HG03439 (cell line): Measurements from ENCODE around the gene PPIP5K1.
"Not testable (repeated sequence)": the region's sequence is repeated elsewhere in the genome, so short reads cannot be mapped to it uniquely, and the experiment has no call there.

Source experiments
- ATAC-seq: cut with Tn5 transposase; IDR thresholded peaks from one replicate; pipeline ENCODE4 v1.9.1; 2021; ENCODE audit warnings: mild to moderate bottlenecking, moderate library complexity; ENCODE audit not compliant: unreplicated experiment

PPIP5K1 gene

GRCh38 chr15:43547539-43547938 is 42.5 kb downstream of the PPIP5K1 start:
- no peak for ATAC-seq

DNA sequence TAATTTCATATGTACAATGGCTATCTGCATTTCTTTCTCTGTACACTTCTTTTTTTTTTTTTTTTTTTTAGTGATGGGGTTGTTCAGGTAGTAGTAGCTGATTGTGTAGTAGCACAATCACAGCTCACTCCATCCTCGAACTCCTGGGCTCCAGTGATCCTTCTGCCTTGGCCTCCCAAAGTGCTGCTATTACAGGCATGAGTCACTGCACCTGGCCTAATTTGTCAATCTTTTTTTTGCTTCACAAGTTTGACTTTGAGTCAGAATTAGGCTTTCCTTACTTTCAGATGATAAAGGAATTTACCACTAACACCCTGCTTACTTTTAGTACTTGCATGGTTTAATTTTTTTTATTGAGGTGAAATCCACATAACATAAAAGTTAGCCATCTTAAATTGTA is 44.6 kb downstream of the PPIP5K1 start:
- no peak for ATAC-seq

DNA sequence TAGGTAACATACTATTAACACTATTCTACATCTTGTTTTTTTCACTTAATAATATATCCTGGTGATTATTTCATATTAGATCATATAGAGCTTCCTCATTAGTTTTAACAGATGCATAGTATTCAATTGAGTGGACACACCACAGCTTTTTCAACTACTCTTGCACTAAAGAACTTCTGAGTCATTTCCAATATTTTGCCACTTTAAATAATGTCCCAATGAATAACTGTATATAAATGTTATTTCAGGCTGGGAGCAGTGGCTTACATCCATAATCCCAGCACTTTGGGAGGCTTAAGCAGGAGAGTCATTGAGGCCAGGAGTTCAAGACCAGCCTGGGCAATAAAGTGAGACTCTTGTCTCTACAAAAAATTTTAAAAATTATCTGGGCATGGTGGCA is 45.7 kb downstream of the PPIP5K1 start:
- no peak for ATAC-seq

GRCh38 chr15:43541785-43542184 is 48.2 kb downstream of the PPIP5K1 start:
- no peak for ATAC-seq

GRCh38 chr15:43538091-43538490 is 51.9 kb downstream of the PPIP5K1 start:
- ATAC-seq: no peak

DNA sequence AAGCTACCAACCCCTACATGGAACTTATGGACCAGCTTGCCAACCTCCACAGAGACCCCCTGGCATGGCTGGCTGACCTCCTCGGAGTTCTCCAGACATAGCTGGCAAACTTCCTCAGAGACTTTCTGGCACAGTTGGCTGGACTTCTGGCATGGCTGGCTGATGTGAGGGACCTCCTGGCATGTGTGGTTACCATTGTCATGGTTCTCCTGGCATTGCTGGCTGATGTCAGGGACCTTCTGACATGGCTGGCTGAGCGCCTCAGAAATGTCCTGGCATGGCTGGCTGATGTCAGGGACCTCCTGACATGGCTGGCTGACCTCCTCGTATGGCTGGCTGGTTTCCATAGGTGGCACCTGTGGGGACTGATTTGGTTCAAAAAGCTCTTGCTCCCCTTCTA is 55.1 kb downstream of the PPIP5K1 start:
- ATAC-seq: no peak

DNA sequence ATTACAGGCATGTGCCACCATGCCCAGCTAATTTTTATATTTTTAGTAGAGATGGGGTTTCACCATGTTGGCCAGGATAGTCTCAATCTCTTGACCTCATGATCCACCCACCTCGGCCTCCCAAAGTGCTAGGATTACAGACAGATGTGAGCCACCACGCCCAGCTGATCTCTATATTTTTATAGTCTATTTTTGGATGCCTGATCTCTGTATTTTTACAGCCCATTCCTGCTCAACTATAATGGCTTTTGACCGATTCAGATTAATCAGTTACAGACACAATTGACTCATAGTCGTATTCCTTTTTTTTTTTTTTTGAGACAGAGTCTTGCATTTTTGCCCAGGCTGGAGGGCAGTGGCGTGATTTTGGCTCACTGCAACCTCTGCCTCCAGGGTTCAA is 57.2 kb downstream of the PPIP5K1 start:
- ATAC-seq: not testable (repeated sequence)

DNA sequence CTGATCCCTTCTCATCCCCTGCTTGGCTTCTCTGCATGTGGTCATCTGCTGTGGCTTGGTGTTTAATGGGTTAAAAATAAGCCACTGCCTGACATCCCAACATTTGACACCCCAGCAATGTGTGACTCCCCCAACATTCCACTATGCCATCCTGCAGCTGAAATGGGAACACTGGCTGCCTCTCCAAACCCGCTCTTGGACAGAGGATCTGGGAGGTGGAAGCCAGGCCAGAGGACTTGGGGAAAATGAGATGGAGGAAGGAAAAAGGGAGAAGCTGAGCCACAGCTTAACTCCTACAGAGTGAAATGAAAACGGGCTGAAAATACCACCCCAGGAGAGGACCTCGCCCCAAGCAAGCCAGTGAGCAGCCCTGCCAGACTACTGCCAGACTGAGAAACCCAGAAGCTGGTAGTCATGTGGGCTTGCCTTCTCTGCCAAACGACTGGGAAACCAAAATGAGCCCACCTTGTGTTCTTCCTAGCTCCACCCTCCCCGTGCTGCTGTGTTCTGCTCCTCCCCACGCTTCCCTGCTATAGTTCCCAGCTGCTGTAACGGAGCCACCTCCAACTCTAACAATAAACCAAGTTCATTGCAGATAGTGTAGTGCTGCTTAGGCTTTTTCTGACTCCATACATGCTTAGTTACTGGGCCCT is 58.9 kb downstream of the PPIP5K1 start:
- no peak for ATAC-seq

GRCh38 chr15:43529587-43530345 is 60.2 kb downstream of the PPIP5K1 start:
- no peak for ATAC-seq

DNA sequence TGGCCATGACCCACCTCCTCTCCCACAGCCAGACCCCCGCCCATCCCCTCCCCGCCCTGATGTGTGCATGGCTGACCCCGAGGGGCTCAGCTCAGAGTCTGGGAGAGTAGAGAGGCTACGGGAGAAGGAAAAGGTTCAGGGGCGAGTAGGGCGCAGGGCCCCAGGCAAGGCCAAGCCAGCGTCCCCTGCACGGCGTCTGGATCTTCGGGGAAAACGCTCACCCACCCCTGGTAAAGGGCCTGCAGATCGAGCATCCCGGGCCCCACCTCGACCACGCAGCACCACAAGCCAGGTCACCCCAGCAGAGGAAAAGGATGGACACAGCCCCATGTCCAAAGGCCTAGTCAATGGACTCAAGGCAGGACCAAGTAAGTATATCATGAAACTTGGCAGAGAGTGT is 60.9 kb downstream of the PPIP5K1 start:
- ATAC-seq: no peak

GRCh38 chr15:43528542-43529007 is 61.4 kb downstream of the PPIP5K1 start:
- ATAC-seq: no peak

GRCh38 chr15:43527802-43528541 is 62.0 kb downstream of the PPIP5K1 start:
- ATAC-seq: no peak

- ATAC-seq: no peak
These were observed 62.8 kb downstream of the PPIP5K1 start for GRCh38 chr15:43527016-43527801.

- no peak for ATAC-seq
These were observed 63.6 kb downstream of the PPIP5K1 start for GRCh38 chr15:43526261-43526930.

- ATAC-seq: no peak
These were observed 64.9 kb downstream of the PPIP5K1 start for GRCh38 chr15:43525131-43525530.

DNA sequence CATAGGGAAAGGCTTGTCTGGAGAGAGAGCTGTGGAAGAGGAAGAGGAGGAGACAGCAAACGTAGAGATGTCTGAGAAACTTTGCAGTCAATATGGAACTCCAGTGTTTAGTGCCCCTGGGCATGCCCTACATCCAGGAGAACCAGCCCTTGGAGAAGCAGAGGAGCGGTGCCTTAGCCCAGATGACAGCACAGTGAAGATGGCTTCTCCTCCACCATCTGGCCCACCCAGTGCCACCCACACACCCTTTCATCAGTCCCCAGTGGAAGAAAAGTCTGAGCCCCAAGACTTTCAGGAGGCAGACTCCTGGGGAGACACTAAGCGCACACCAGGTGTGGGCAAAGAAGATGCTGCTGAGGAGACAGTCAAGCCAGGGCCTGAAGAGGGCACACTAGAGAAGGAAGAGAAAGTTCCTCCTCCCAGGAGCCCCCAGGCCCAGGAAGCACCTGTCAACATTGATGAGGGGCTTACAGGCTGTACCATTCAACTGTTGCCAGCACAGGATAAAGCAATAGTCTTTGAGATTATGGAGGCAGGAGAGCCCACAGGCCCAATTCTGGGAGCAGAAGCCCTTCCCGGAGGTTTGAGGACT is 65.7 kb downstream of the PPIP5K1 start:
- no peak for ATAC-seq

DNA sequence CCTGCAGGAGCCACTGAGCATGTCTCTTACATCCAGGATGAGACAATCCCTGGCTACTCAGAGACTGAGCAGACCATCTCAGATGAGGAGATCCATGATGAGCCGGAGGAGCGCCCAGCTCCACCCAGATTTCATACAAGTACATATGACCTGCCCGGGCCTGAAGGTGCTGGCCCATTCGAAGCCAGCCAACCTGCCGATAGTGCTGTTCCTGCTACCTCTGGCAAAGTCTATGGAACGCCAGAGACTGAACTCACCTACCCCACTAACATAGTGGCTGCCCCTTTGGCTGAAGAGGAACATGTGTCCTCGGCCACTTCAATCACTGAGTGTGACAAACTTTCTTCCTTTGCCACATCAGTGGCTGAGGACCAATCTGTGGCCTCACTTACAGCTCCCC is 66.4 kb downstream of the PPIP5K1 start:
- ATAC-seq: no peak

- ATAC-seq: no peak
These were observed 67.8 kb downstream of the PPIP5K1 start for GRCh38 chr15:43522247-43522646.

GRCh38 chr15:43521419-43521818 is 68.6 kb downstream of the PPIP5K1 start:
- no peak for ATAC-seq

DNA sequence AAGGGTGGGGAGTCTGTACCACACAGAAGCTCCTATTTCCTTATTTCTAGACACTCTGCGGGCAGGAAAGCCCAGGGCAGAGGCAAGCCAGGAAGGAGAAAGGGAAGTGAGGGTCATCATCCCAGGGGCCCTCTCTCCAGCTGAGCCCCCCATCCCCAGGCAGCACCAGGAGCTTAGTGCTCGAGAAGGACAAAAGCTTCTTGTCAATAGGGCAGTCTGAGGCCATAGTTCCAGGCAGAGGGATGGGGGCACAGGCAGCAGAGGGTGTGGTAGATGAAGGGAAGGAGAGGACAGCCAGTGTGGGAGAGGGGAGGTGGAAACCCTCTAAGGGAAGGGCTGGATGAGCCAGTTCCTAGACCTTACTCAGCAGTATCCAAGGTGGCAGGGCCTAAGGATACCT is 69.9 kb downstream of the PPIP5K1 start:
- ATAC-seq: no peak
